Measurements from ENCODE around the gene STX16. TPM values are rescaled to one million over a fixed set of nuclear protein-coding genes. Genes with fewer than 3 reads are reported as not detected.

The STX16 gene
- total RNA-seq, 1 donor from 2014 or later: 50.4 TPM

DNA sequence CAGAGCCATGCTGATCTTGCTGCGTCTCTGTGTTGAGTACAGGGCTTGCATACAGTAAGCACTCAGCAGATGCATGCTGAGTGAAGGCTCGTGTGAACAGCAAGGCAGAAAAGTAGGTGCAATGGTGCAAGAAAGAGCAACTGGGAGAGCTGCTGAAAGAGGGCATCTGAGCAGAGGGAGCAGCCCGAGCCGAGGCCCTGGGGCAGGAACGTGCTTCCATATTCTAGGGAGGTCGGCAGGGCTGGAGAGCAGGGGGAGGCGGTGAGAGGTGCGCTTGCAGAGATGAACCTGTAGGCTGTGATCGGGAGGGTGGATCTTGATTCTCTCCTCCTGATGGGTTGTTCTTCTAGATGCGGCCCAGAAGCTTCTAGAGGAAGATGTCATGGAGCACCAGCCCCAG lies 26.4 kb upstream of the STX16 start:
- Mint-ChIP-seq H3K27ac (ENCODE audit: unreplicated experiment) (peak overlapping the region; percentile 6), H3K27me3 (ENCODE audit: low read depth) (no peaks in the 10 kb centered on the region), H3K4me3 (ENCODE audit: unreplicated experiment) (no peak overlapping the region), H3K9me3 (ENCODE audit: low read depth) (no peaks in the 10 kb centered on the region), H3K4me1 (ENCODE audit: low read depth) (peaks cover 22% of the 10 kb centered on the region), H3K36me3 (ENCODE audit: low read depth) (peaks cover 2% of the 10 kb centered on the region)
- TF ChIP-seq, protein P1, sequence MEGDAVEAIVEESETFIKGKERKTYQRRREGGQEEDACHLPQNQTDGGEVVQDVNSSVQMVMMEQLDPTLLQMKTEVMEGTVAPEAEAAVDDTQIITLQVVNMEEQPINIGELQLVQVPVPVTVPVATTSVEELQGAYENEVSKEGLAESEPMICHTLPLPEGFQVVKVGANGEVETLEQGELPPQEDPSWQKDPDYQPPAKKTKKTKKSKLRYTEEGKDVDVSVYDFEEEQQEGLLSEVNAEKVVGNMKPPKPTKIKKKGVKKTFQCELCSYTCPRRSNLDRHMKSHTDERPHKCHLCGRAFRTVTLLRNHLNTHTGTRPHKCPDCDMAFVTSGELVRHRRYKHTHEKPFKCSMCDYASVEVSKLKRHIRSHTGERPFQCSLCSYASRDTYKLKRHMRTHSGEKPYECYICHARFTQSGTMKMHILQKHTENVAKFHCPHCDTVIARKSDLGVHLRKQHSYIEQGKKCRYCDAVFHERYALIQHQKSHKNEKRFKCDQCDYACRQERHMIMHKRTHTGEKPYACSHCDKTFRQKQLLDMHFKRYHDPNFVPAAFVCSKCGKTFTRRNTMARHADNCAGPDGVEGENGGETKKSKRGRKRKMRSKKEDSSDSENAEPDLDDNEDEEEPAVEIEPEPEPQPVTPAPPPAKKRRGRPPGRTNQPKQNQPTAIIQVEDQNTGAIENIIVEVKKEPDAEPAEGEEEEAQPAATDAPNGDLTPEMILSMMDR (IDR thresholded peaks at IDR 0.05): no peak
- DNase-seq (ENCODE audit: low spot score): no peak

DNA sequence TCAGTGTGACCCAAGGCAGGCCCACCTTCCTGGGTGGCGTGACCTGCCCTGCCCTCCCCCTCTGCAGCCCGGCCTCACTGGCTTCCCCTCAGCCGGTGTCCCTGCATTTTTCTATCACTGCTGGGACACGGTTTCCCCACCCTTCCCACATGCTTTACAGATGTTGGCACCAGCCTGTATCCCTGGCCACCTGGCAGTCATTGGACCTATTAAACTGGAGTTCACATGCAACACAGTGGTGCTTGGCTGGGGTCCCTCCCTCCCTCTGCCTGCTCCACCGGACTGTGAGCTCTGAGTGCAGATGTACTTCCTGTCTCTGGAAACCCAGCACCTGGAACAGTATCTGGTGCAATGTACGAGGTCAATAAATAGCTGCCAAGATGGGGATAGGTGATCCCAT lies 25.5 kb upstream of the STX16 start:
- peaks cover 2% of the 10 kb centered on the region for H3K36me3 Mint-ChIP-seq (ENCODE audit: low read depth)
- no peak overlapping the region for H3K4me3 Mint-ChIP-seq (ENCODE audit: unreplicated experiment)
- DNase-seq (ENCODE audit: low spot score): no peak
- no peaks in the 10 kb centered on the region for H3K27me3 Mint-ChIP-seq (ENCODE audit: low read depth)
- peaks cover 27% of the 10 kb centered on the region for H3K4me1 Mint-ChIP-seq (ENCODE audit: low read depth)
- no peaks in the 10 kb centered on the region for H3K9me3 Mint-ChIP-seq (ENCODE audit: low read depth)
- peak overlapping the region; percentile 9 for H3K27ac Mint-ChIP-seq (ENCODE audit: unreplicated experiment)
- TF ChIP-seq, protein P1 (IDR thresholded peaks at IDR 0.05): no peak

DNA sequence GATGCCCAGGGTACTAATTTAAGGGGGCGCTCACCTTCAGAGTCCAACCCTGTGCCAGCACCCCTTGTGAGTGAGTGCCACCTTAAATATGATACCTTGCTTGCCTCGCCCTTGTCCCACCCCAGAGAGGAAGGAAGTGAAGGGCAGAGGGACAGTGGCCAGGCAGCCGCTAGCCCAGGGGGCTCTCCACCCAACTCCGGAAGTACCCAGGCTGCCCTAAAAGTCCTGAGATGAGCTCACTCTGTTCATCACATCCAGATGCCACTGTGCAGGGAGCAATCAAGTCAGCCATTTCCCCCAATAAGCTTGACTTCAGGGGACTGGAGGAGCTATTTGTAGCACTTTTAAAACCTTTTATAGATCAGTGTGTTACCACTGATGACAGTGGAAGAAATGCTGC lies 25.0 kb upstream of the STX16 start:
- no peak for DNase-seq (ENCODE audit: low spot score)
- Mint-ChIP-seq H3K36me3 (ENCODE audit: low read depth) (peaks cover 2% of the 10 kb centered on the region), H3K4me1 (ENCODE audit: low read depth) (peaks cover 27% of the 10 kb centered on the region), H3K9me3 (ENCODE audit: low read depth) (no peaks in the 10 kb centered on the region), H3K27ac (ENCODE audit: unreplicated experiment) (no peak overlapping the region), H3K4me3 (ENCODE audit: unreplicated experiment) (no peak overlapping the region), H3K27me3 (ENCODE audit: low read depth) (no peaks in the 10 kb centered on the region)
- TF ChIP-seq, protein P1 (IDR thresholded peaks at IDR 0.05): no peak

DNA sequence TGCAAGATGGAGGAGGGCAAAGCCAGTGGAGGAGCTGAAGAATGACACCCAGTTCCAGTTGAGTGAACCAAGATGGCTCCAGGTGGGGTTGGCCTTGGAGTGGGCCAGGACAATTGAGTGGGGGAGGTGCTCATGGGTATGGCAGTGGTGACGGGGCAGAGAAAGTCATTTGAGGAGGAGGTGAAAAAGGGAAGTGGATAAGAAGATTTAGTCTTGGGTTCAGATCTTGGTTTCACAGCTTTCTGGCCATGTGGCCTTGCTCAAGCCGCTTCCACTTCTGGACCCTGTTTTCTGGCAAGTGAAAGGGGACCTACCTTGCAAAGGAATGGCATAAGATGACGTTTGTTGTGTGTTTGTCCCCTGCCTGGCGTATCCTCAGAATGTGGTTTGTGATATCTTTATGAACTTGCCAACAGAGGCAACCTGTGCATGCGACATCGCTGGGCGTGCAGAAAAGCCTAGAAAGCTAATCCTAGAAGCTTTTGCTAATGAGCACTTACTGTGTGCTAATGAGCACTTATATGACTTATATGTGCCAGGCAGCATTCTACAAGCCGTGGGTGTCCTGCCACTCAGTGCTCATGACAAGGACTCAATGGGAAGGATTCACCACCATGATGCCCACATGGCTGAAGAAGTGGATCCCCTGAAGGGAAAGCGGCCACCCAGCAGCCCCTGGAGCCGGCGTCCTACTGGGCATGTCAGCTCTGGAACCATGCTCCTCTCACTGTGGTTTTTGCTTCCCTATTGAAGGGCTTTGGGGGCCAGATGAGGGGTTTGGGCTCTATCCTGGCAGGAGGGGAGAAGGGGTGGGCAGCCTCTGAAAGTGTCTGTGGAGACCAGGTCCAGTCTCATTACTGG lies 23.6 kb upstream of the STX16 start:
- DNase-seq (ENCODE audit: low spot score): no peak
- no peaks in the 10 kb centered on the region for H3K9me3 Mint-ChIP-seq (ENCODE audit: low read depth)
- TF ChIP-seq, protein P1 (IDR thresholded peaks at IDR 0.05): no peak
- no peak overlapping the region for H3K4me3 Mint-ChIP-seq (ENCODE audit: unreplicated experiment)
- H3K36me3 Mint-ChIP-seq (ENCODE audit: low read depth): peaks cover 2% of the 10 kb centered on the region
- H3K4me1 Mint-ChIP-seq (ENCODE audit: low read depth): peaks cover 27% of the 10 kb centered on the region
- no peak overlapping the region for H3K27ac Mint-ChIP-seq (ENCODE audit: unreplicated experiment)
- H3K27me3 Mint-ChIP-seq (ENCODE audit: low read depth): no peaks in the 10 kb centered on the region

DNA sequence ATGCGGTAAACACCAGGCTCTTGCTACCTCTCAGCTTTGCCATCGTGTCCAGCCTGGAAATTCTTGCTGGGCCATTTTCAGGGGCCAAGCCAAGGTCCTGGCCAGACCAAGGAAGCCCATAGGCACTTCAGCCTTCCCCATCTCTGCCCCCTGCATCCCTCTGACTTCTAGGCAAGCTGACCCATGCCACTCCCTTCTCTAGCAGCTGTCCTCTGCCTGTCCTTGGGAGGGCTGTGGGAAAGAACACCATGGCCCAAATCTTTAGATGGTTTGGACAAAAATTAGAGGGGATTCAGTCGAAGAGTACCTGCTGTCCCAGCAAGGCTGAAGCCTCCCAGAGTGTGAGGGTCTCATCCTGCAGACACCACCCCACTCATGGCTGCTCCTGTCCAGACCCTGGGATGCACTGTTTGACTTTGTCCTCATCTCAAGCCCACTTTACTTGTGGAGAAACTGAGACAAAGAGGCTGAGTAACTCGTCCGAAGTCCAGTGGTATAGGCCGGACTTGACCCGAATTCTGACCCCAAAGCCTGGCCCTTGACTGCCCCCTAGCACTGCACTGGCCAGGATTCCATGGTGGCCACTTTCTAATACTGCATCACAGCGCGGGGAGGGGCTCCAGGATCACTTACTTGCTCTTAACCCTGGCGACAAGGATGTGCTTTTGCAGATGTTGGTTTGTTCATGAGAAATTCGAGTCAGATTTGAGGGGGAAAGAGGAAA lies 22.4 kb upstream of the STX16 start:
- peaks cover 6% of the 10 kb centered on the region for H3K36me3 Mint-ChIP-seq (ENCODE audit: low read depth)
- no peak overlapping the region for H3K27ac Mint-ChIP-seq (ENCODE audit: unreplicated experiment)
- no peak overlapping the region for H3K4me3 Mint-ChIP-seq (ENCODE audit: unreplicated experiment)
- no peak for DNase-seq (ENCODE audit: low spot score)
- H3K27me3 Mint-ChIP-seq (ENCODE audit: low read depth): no peaks in the 10 kb centered on the region
- no peaks in the 10 kb centered on the region for H3K9me3 Mint-ChIP-seq (ENCODE audit: low read depth)
- TF ChIP-seq, protein P1 (IDR thresholded peaks at IDR 0.05): no peak
- peaks cover 27% of the 10 kb centered on the region for H3K4me1 Mint-ChIP-seq (ENCODE audit: low read depth)
